ENCODE measurements around the gene PTCH2.
A peak's percentile ranks its signal among the peaks of the same experiment; 100 is the strongest.

PTCH2 gene

GRCh38 chr1:44790968-44791801, 51.9 kb downstream of the PTCH2 start:
- no peak overlapping the region for H3K27ac ChIP-seq
- no peak for TF ChIP-seq CTCF (conservative IDR thresholded peaks at IDR 0.05)

DNA sequence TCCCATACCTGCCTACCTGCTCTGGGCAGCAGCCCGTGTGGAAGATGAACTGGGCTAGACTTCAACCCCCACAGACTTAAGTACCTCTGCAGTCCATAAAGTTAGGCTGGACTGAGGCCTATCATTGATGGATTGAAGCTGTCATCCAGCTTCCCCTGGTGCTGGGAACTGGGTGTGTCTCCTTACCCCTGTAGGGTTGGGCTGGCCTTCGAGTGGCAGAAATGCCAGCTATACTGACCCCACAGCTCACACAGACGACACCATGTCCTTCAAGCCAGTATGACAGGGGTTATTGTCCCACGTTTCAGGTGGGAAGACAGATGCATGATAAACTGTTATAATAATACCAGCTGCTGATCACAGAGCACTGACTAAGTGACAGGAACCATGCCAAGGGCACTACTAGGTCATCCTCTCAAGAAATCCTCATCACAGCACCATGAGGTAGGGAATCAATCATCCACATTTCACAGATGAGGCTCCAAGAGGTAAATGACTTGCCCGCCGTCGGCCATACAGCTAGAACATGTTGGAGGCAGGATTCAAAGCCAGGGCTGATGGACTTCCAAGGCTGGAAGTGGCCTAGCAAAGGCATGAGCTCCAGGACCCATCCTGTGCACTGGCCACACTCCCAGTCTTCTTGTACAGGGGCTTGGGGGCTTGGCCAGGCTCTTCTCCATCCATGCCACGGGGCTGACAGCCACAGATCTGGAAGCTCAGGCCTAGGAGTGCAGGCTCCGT, 54.8 kb downstream of the PTCH2 start, which contains the start of gene BEST4:
Gene BEST4, minus strand, starts transcription at position 51 of the 741 bp plus-strand sequence. CDS start 465 bp downstream, outside the sequence.
- TF ChIP-seq CTCF (conservative IDR thresholded peaks at IDR 0.05) = no peak
- H3K27ac ChIP-seq = no peak within 1 kb of the TSS

GRCh38 chr1:44787506-44787905, 55.5 kb downstream of the PTCH2 start:
- no peak overlapping the region for H3K27ac ChIP-seq
- TF ChIP-seq CTCF (conservative IDR thresholded peaks at IDR 0.05) = no peak

- no peak overlapping the region for H3K27ac ChIP-seq
- no peak for TF ChIP-seq CTCF (conservative IDR thresholded peaks at IDR 0.05)
These were observed 56.1 kb downstream of the PTCH2 start for GRCh38 chr1:44786841-44787426.

GRCh38 chr1:44786138-44786840, 56.8 kb downstream of the PTCH2 start:
- TF ChIP-seq CTCF (conservative IDR thresholded peaks at IDR 0.05) = peak; percentile 38
- no peak overlapping the region for H3K27ac ChIP-seq

GRCh38 chr1:44785501-44786137, 57.4 kb downstream of the PTCH2 start:
- H3K27ac ChIP-seq = no peak overlapping the region
- no peak for TF ChIP-seq CTCF (conservative IDR thresholded peaks at IDR 0.05)
